Endometrial microvascular endothelial cells (primary cell): ENCODE data around the gene PROP1. TPM values are rescaled to one million over a fixed set of nuclear protein-coding genes. Genes with fewer than 3 reads are reported as not detected.
"Not testable (repeated sequence)": the region's sequence is repeated elsewhere in the genome, so short reads cannot be mapped to it uniquely, and the experiment has no call there.

Source experiments
- in situ Hi-C: cut with HindIII; loops from 2 replicates; pipeline ENCODE4 v1.10.0; 2017; ENCODE audit warnings: low sequenced_read_pairs, low pct_unique_long_range_greater_than_20kb; ENCODE audit errors: inconsistent ontology term
- total RNA-seq: library from RNA; depleted of rRNA; stranded (reverse); fragments of >200 nt; gene quantifications from one replicate; pipeline ENCODE4 v1.2.3, GENCODE V29; 2015; ENCODE audit errors: inconsistent ontology term

Gene PROP1
- total RNA-seq: not detected

- in situ Hi-C loops: no loop called here
Measured at GRCh38 chr5:177995691-177996595, at the start of gene PROP1. Gene PROP1 (minus strand): TSS chr5:177996242. CDS start chr5:177995933, 309 bp downstream.

GRCh38 chr5:178019379-178020030, 23.5 kb upstream of the PROP1 start:
- in situ Hi-C loops: not testable (repeated sequence)

GRCh38 chr5:178012758-178013157, 16.7 kb upstream of the PROP1 start:
- in situ Hi-C loops: not testable (repeated sequence)

GRCh38 chr5:178011816-178012554, 15.9 kb upstream of the PROP1 start:
- in situ Hi-C loops: not testable (repeated sequence)

- in situ Hi-C loops: not testable (repeated sequence)
Measured at GRCh38 chr5:178007272-178007671, 11.2 kb upstream of the PROP1 start.

GRCh38 chr5:178006536-178007231, 10.6 kb upstream of the PROP1 start:
- in situ Hi-C loops: not testable (repeated sequence)

GRCh38 chr5:178006181-178006535, 10.1 kb upstream of the PROP1 start:
- in situ Hi-C loops: not testable (repeated sequence)

- in situ Hi-C loops: no loop called here
Measured at GRCh38 chr5:177997846-177998245, 1.8 kb upstream of the PROP1 start.

- in situ Hi-C loops: no loop called here
Measured at GRCh38 chr5:177997319-177997670, 1.3 kb upstream of the PROP1 start.

GRCh38 chr5:177996660-177997318, 747 bp upstream of the PROP1 start:
- in situ Hi-C loops: no loop called here

GRCh38 chr5:177994561-177995190, 1.4 kb downstream of the PROP1 start:
- in situ Hi-C loops: no loop called here

- in situ Hi-C loops: no loop called here
Measured at GRCh38 chr5:177994063-177994462, 2.0 kb downstream of the PROP1 start.

GRCh38 chr5:177992466-177992865, 3.6 kb downstream of the PROP1 start:
- in situ Hi-C loops: no loop called here

- in situ Hi-C loops: no loop called here
Measured at GRCh38 chr5:177988989-177989625, 6.9 kb downstream of the PROP1 start.

GRCh38 chr5:177987326-177987725, 8.7 kb downstream of the PROP1 start:
- in situ Hi-C loops: no loop called here

- in situ Hi-C loops: no loop called here
Measured at GRCh38 chr5:177985430-177986040, 10.5 kb downstream of the PROP1 start.

GRCh38 chr5:177984584-177985206, 11.3 kb downstream of the PROP1 start:
- in situ Hi-C loops: no loop called here
